HG03045 (cell line): ENCODE measurements around the gene CAMK2D.

Experiments
- ATAC-seq: cut with Tn5 transposase; IDR thresholded peaks from one replicate; pipeline ENCODE4 v1.9.1; 2021; ENCODE audit warnings: mild to moderate bottlenecking, moderate library complexity; ENCODE audit not compliant: unreplicated experiment

The CAMK2D gene

DNA sequence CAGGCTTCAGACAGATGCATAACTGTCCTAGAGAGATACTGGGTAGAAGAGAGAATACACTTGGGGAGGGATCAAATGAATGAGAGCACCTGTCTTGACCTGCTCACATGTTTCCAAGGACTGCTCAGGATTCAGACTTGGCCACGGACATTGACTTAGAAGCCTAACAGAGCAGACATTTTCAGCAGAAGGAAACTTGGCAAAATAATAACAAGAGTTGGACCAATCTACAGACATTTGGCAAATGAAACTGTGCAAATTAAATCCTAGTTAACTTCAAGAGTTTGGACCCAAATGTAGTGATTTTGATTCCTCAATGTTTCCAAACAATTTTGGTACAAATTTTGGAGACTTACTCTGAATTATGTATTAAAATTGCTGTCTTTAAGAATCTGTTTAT, 223.9 kb downstream of the CAMK2D start:
- ATAC-seq: no peak

GRCh38 chr4:113537203-113537602, 224.3 kb downstream of the CAMK2D start:
- ATAC-seq: no peak

DNA sequence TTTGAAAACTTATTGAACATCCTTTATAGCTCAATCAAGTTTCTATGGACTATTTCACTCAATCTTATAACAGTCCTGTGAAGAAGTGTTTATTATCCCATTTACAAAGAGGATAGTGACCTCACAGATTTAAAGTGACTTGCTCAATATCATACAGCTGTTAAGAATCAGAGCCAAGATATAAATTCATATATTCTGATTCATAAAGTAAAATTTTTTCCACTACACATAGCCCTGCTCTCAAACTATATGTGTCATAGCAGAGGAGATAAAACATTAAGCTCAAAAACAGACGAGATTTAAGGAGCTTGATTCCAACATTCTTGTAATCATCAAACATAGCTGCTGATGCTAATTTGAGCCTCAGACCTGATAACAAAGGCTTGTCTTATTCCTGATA, 226.8 kb downstream of the CAMK2D start:
- ATAC-seq: no peak

- ATAC-seq: no peak
These were observed 230.0 kb downstream of the CAMK2D start for GRCh38 chr4:113531572-113531971.

DNA sequence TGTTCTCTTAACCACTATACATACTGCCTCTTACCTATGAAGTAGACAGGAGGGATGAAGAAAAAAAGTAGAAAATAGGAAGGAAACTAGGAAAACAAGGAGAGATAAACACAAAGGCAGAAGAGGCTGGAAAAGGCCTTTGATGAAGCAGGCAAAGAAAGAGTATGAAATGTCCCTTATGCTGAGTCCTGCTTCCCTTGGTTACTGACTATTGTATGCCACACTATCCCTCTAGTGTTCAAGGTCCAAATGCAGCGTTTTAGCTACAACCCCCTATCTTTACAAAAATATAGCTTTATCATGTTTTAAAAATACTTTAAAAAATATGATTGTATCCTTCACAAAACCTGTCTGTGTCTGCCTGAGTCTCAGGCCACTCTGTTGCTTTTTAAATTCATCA, 233.1 kb downstream of the CAMK2D start:
- no peak for ATAC-seq

DNA sequence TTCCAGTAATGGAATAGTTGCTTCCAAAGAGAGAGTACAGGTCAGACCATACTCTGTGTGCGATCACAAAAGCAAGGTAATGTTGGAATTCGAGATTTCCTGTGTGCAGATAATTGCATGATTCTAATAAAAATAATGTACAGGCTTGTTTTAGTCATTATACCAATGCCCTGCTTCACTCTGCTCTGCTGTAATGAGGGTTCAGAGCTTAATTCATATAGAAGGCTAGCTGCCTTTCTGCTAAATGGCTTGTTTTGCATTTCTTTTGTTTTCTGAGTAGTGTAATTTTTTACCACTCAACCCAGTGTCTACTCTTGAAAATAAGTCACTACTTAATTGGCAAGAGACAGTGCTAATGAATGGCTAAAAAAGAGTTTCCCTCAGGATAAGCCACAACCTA, 236.0 kb downstream of the CAMK2D start:
- ATAC-seq: no peak

DNA sequence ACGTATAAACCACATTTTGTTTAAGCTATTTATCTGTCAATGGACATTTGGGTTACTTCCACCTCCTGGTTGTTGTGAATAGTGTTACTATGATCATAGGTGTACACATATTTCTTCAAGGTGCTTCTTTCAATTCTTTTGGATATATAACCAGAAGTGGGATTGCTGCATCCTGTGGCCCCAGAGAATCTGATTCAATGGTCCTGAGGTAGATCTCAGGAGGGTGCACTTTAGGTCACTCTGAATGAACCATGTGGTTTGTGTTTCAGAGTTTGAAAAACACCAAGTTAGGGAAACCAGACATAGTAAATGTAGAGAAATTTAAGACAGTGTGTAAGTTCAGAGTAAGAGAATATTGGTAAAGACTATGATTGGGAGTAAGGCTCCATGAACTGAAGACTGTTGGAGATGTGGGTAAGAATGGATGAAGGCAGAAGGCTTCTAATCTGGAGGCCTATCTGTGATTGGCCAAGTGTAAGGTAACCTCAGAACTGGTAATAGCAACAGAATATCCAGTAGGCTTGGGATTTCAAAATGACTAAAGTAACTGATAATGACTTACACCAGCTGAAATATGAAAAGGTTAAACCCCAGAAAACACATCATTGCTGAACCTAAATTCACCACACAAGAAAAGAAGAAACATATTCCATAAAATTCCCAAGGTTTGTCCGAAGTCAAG, 236.9 kb downstream of the CAMK2D start:
- peak; percentile 23 for ATAC-seq

DNA sequence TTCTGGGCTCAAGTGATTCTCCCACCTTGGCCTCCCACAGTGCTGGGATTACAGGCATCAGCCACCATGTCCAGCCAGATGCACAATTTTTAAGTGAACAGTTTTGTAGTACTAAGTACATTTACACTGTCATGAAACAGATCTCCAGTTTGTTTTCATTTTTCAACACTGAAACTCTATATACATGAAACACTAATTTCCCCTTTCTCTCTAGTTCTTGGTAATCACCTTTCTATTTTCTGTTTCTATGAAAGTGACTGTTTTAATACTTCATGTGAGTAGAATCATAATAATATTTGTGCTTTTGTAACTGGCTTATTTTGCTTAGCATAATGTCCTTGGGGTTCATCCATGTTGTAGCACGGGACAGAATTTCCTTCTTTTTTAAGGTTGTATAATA, 237.4 kb downstream of the CAMK2D start:
- peak; percentile 93 for ATAC-seq

DNA sequence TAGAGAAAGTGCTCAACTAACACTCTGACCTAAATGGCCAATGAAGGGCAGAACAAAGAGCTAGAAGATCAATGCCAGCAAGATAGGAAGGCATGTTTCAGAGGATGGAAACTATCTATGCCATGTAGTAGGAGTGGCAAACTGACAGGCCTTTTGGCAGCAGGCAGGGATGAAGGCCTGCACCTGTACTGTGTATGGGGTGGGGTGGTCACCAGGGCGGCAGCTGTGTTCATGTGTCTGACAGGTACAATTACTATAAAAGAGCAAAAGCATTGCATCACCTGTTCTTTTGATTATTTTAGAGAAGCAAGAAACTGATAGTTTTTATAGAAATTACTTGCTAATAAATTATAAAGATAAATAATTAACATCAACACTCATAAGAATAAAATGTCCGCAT, 239.1 kb downstream of the CAMK2D start:
- no peak for ATAC-seq

- no peak for ATAC-seq
These were observed 248.2 kb downstream of the CAMK2D start for GRCh38 chr4:113513382-113513781.

- ATAC-seq: no peak
These were observed 248.7 kb downstream of the CAMK2D start for GRCh38 chr4:113512880-113513279.

- ATAC-seq: no peak
These were observed 249.6 kb downstream of the CAMK2D start for GRCh38 chr4:113511944-113512343.

GRCh38 chr4:113509851-113510250, 251.7 kb downstream of the CAMK2D start:
- ATAC-seq: no peak

DNA sequence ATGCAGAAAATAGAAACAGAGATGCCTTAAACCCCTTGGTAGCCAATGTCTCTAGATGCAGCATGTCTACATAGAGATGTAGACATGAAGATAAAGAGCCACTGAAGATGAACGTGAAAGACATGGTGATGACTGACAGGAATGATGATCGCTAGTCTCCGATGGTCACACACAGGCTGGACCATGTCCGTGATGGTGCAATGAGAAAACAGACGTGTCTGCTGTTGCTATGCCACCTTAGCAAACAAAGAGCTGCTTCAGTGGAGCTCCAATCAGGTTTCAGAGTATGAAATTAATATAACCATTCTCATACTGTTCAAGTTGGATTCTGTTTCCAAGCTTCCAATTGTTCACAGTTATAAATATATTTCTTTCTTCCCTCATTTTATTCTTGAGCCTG, 256.5 kb downstream of the CAMK2D start:
- ATAC-seq: no peak

- ATAC-seq: no peak
These were observed 257.1 kb downstream of the CAMK2D start for GRCh38 chr4:113504422-113504821.

GRCh38 chr4:113503691-113504090, 257.8 kb downstream of the CAMK2D start:
- no peak for ATAC-seq

GRCh38 chr4:113502906-113503305, 258.6 kb downstream of the CAMK2D start:
- no peak for ATAC-seq

- no peak for ATAC-seq
These were observed 259.1 kb downstream of the CAMK2D start for GRCh38 chr4:113502476-113502875.

- no peak for ATAC-seq
These were observed 261.1 kb downstream of the CAMK2D start for GRCh38 chr4:113500424-113500823.

GRCh38 chr4:113499696-113500095, 261.8 kb downstream of the CAMK2D start:
- ATAC-seq: no peak

DNA sequence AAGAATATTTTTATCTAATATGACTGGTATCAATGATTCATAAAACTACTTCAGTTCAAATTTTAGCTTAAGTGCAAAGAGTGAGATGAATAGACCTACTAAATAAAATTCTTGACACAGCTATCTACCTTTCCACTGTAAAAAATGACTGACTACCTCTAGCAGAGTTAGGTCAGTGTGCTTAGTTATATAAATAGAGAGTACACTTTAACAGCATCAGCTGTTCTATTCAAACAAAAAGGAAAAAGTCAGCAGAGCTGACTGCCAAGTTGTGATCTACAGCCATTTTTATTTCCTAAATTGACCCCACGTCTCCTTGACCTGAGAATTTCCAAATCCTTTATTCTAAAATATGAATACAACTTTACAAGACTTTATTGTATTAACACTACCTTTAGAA, 262.4 kb downstream of the CAMK2D start:
- ATAC-seq: no peak

DNA sequence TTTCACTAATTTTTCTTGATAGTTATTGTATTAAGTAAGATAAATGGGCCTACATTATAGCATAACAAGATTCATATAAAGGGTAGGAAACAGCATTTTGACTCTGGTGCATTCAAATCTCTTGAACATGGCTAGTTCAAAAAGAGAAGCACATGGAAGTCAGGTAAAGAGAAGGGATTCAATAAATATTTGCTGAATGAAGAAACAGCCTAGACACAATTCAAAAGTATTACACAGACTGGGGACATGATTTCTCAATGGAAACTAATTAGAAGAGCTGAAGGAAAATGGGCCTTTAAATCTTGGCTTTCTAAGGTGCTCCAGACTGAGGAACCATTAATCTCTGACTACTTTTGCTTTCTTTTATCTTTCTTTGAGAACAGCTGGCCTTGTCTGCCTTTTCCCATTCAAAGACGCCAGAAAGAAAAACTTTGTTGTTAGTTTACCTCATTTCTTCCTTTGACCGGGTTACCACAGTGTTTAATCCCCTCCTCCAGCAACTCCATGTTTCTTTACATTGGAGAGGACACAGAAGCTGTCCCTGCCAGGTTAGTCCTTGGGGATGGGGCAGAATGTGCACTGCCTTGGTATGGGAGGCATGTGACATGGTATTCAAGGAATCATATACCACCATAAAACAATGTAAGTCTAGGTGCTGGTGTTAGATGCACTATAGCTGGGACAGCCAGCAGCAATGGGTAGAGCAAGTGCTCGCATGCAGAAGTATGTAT, 264.2 kb downstream of the CAMK2D start:
- ATAC-seq: no peak

GRCh38 chr4:113496698-113497097, 264.8 kb downstream of the CAMK2D start:
- no peak for ATAC-seq
